Measurements from ENCODE around the gene OR2AG1. TPM values are rescaled to one million over a fixed set of nuclear protein-coding genes. Genes with fewer than 3 reads are reported as not detected.

Gene OR2AG1
- total and polyA plus RNA-seq, 2 donors (not counting 1 experiment from before 2014, with no cell fraction given) = not detected

DNA sequence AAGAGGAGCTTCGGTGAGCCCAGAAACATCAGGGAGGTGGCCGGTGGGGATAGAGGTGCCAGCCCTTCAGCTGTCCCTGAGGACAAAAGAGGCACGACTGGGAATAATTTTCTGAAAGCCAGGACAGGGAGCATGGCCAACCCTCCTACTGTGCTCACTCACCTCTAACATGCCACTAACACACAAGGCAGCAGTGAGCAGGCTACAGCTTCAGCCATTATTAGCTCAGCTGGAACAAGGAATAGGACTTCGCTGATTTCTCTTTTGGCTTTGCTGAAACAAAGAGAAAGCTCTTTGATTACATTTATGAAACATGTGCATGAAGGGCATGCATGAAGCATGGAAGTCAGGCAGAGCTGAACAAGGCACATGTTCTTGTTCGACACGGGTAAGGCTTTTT lies 50.5 kb downstream of the OR2AG1 start:
- Histone ChIP-seq H3K79me2 (ENCODE audit: control insufficient read depth, insufficient read depth, low read length) (no peaks in the 10 kb centered on the region), H3K4me2 (ENCODE audit: extremely low read depth, insufficient read depth, low read length) (no peak overlapping the region), H2AFZ (ENCODE audit: low read length) (no peak overlapping the region), H3K4me3 (replicated peaks in 1 of 4; ENCODE audit: control extremely low read depth in 1 of 4, insufficient read depth in 1 of 4, low read depth in 3 of 4, low read length in 4 of 4) (no peak overlapping the region), H3K9ac (ENCODE audit: insufficient read depth, low read length) (no peak overlapping the region), H4K20me1 (ENCODE audit: control insufficient read depth, extremely low read depth, insufficient read depth, low read length) (no peaks in the 10 kb centered on the region), H3K27ac (ENCODE audit: insufficient read depth, low read length) (no peak overlapping the region), H3K4me1 (ENCODE audit: control insufficient read depth, extremely low read depth, insufficient read depth, low read length) (no peaks in the 10 kb centered on the region), H3K36me3 (ENCODE audit: control insufficient read depth, insufficient read depth, low read length) (no peaks in the 10 kb centered on the region), H3K9me3 (ENCODE audit: control insufficient read depth, insufficient read depth, low read depth, low read length) (no peaks in the 10 kb centered on the region), H3K27me3 (ENCODE audit: control insufficient read depth, insufficient read depth, low read length) (no peaks in the 10 kb centered on the region)
- DNase-seq (ENCODE audit: low read depth in 2 of 2) = no peak
- TF ChIP-seq, protein P1, sequence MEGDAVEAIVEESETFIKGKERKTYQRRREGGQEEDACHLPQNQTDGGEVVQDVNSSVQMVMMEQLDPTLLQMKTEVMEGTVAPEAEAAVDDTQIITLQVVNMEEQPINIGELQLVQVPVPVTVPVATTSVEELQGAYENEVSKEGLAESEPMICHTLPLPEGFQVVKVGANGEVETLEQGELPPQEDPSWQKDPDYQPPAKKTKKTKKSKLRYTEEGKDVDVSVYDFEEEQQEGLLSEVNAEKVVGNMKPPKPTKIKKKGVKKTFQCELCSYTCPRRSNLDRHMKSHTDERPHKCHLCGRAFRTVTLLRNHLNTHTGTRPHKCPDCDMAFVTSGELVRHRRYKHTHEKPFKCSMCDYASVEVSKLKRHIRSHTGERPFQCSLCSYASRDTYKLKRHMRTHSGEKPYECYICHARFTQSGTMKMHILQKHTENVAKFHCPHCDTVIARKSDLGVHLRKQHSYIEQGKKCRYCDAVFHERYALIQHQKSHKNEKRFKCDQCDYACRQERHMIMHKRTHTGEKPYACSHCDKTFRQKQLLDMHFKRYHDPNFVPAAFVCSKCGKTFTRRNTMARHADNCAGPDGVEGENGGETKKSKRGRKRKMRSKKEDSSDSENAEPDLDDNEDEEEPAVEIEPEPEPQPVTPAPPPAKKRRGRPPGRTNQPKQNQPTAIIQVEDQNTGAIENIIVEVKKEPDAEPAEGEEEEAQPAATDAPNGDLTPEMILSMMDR (conservative IDR thresholded peaks at IDR 0.05 in 1 of 2, IDR thresholded peaks at IDR 0.05 in 1 of 2; ENCODE audit: low read depth in 1 of 2, low read length in 2 of 2) = no peak
- no peak for TF ChIP-seq EZH2 (IDR thresholded peaks at IDR 0.05; ENCODE audit: low read length, missing control alignments)

DNA sequence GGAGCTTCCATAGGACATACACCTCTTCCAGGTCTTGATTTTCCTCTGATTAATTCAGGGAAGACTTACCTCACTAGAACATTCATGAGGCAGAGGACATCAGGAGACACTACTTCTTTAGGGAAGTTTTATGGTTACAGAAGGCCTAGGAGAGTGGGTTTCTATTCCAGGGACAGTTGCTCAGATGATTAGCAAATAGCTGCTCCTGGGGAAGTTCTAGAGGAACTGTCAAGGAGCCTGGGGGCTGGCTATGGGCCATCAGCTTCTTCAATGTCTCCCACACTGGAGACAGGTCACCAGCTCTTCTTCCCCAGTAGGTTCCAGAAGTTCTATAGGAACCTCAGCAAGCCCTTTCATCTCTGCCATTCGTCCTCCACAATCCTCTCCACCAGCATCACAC lies 51.2 kb downstream of the OR2AG1 start:
- Histone ChIP-seq H3K9ac (ENCODE audit: insufficient read depth, low read length) (no peak overlapping the region), H4K20me1 (ENCODE audit: control insufficient read depth, extremely low read depth, insufficient read depth, low read length) (no peaks in the 10 kb centered on the region), H3K27me3 (ENCODE audit: control insufficient read depth, insufficient read depth, low read length) (no peaks in the 10 kb centered on the region), H2AFZ (ENCODE audit: low read length) (no peak overlapping the region), H3K79me2 (ENCODE audit: control insufficient read depth, insufficient read depth, low read length) (no peaks in the 10 kb centered on the region), H3K4me3 (replicated peaks in 1 of 4; ENCODE audit: control extremely low read depth in 1 of 4, insufficient read depth in 1 of 4, low read depth in 3 of 4, low read length in 4 of 4) (no peak overlapping the region), H3K9me3 (ENCODE audit: control insufficient read depth, insufficient read depth, low read depth, low read length) (no peaks in the 10 kb centered on the region), H3K4me1 (ENCODE audit: control insufficient read depth, extremely low read depth, insufficient read depth, low read length) (no peaks in the 10 kb centered on the region), H3K27ac (ENCODE audit: insufficient read depth, low read length) (no peak overlapping the region), H3K4me2 (ENCODE audit: extremely low read depth, insufficient read depth, low read length) (no peak overlapping the region), H3K36me3 (ENCODE audit: control insufficient read depth, insufficient read depth, low read length) (no peaks in the 10 kb centered on the region)
- DNase-seq (ENCODE audit: low read depth in 2 of 2) = no peak
- TF ChIP-seq, protein P1 (conservative IDR thresholded peaks at IDR 0.05 in 1 of 2, IDR thresholded peaks at IDR 0.05 in 1 of 2; ENCODE audit: low read depth in 1 of 2, low read length in 2 of 2) = no peak
- TF ChIP-seq EZH2 (IDR thresholded peaks at IDR 0.05; ENCODE audit: low read length, missing control alignments) = no peak

Other genes with a start within 250 kb of the OR2AG1 start
- gene RRP8, start 179.4 kb upstream of the OR2AG1 start, total RNA-seq = 9.2 and 12.1 TPM in 2 replicates
- 12.6 and 13.2 TPM in 2 replicates for gene RRP8, start 179.4 kb upstream of the OR2AG1 start, polyA plus RNA-seq
- gene ILK, start 179.2 kb upstream of the OR2AG1 start, total RNA-seq = 136 and 176 TPM in 2 replicates
- gene ILK, start 179.2 kb upstream of the OR2AG1 start, polyA plus RNA-seq = 420 and 461 TPM in 2 replicates
- 61.9 and 77.8 TPM in 2 replicates for gene TAF10, start 170.8 kb upstream of the OR2AG1 start, total RNA-seq
- gene TAF10, start 170.8 kb upstream of the OR2AG1 start, polyA plus RNA-seq = 142 and 176 TPM in 2 replicates
- 93.7 and 127 TPM in 2 replicates for gene TPP1, start 163.6 kb upstream of the OR2AG1 start, total RNA-seq
- gene TPP1, start 163.6 kb upstream of the OR2AG1 start, polyA plus RNA-seq = 136 and 195 TPM in 2 replicates
- gene DCHS1, start 127.2 kb upstream of the OR2AG1 start, total RNA-seq = 11.0 and 23.9 TPM in 2 replicates
- gene DCHS1, start 127.2 kb upstream of the OR2AG1 start, polyA plus RNA-seq = 0.92 and 5.0 TPM in 2 replicates
- 44.9 and 53.2 TPM in 2 replicates for gene MRPL17, start 99.7 kb upstream of the OR2AG1 start, total RNA-seq
- 44.4 and 73.0 TPM in 2 replicates for gene MRPL17, start 99.7 kb upstream of the OR2AG1 start, polyA plus RNA-seq
- gene OR2AG2, start 11.0 kb upstream of the OR2AG1 start, total RNA-seq = under 0.01 TPM in 2 replicates
- gene OR2AG2, start 11.0 kb upstream of the OR2AG1 start, polyA plus RNA-seq = 0.03 and 0.26 TPM in 2 replicates
- under 0.01 and 0.17 TPM in 2 replicates for gene OR6A2, start 16.7 kb downstream of the OR2AG1 start, total RNA-seq
- 0.03 TPM in 1 of 2 replicates, not detected in the other for gene OR6A2, start 16.7 kb downstream of the OR2AG1 start, polyA plus RNA-seq
- gene OR10A5, start 62.7 kb downstream of the OR2AG1 start, total RNA-seq = not detected in 2 replicates
- not detected in 2 replicates for gene OR10A5, start 62.7 kb downstream of the OR2AG1 start, polyA plus RNA-seq
- not detected in 2 replicates for gene OR10A2, start 80.0 kb downstream of the OR2AG1 start, total RNA-seq
- not detected in 2 replicates for gene OR10A2, start 80.0 kb downstream of the OR2AG1 start, polyA plus RNA-seq
- gene OR10A4, start 93.6 kb downstream of the OR2AG1 start, total RNA-seq = not detected in 2 replicates
- not detected in 2 replicates for gene OR10A4, start 93.6 kb downstream of the OR2AG1 start, polyA plus RNA-seq
- gene OR2D2, start 109.5 kb downstream of the OR2AG1 start, total RNA-seq = 0.26 and 0.33 TPM in 2 replicates
- gene OR2D2, start 109.5 kb downstream of the OR2AG1 start, polyA plus RNA-seq = not detected in 2 replicates
- gene OR2D3, start 138.0 kb downstream of the OR2AG1 start, total RNA-seq = not detected in 2 replicates
- not detected in 2 replicates for gene OR2D3, start 138.0 kb downstream of the OR2AG1 start, polyA plus RNA-seq
- 3.6 and 4.1 TPM in 2 replicates for gene ZNF215, start 143.4 kb downstream of the OR2AG1 start, total RNA-seq
- 2.7 and 3.8 TPM in 2 replicates for gene ZNF215, start 143.4 kb downstream of the OR2AG1 start, polyA plus RNA-seq
- gene ZNF214, start 237.3 kb downstream of the OR2AG1 start, total RNA-seq = 8.7 and 9.9 TPM in 2 replicates
- 1.8 and 2.0 TPM in 2 replicates for gene ZNF214, start 237.3 kb downstream of the OR2AG1 start, polyA plus RNA-seq
- under 0.01 and 0.17 TPM in 2 replicates for gene NLRP14, start 237.5 kb downstream of the OR2AG1 start, total RNA-seq
- 0.05 and 0.07 TPM in 2 replicates for gene NLRP14, start 237.5 kb downstream of the OR2AG1 start, polyA plus RNA-seq

All from fibroblast of lung (primary cell).